Measurements from ENCODE around the gene ONECUT3.
"Not testable (repeated sequence)": the region's sequence is repeated elsewhere in the genome, so short reads cannot be mapped to it uniquely, and the experiment has no call there.

Gene ONECUT3

GRCh38 chr19:1752757-1753728 lies at the start of gene ONECUT3:
ONECUT3 (plus strand) TSS chr19:1753506; CDS start chr19:1753663, 157 bp downstream.
- no peak for DNase-seq (ENCODE audit: low read depth in 3 of 3)

GRCh38 chr19:1704339-1704738 lies 49.0 kb upstream of the ONECUT3 start:
- DNase-seq (ENCODE audit: low read depth in 3 of 3): no peak

GRCh38 chr19:1705367-1705766 lies 47.9 kb upstream of the ONECUT3 start:
- no peak for DNase-seq (ENCODE audit: low read depth in 3 of 3)

- not testable (repeated sequence) for DNase-seq (ENCODE audit: low read depth in 3 of 3)
Observed at GRCh38 chr19:1706646-1707045, 46.7 kb upstream of the ONECUT3 start.

- DNase-seq (ENCODE audit: low read depth in 3 of 3): no peak
Observed at GRCh38 chr19:1707240-1707639, 46.1 kb upstream of the ONECUT3 start.

- no peak for DNase-seq (ENCODE audit: low read depth in 3 of 3)
Observed at GRCh38 chr19:1713170-1713569, 40.1 kb upstream of the ONECUT3 start.

- no peak for DNase-seq (ENCODE audit: low read depth in 3 of 3)
Observed at GRCh38 chr19:1715540-1715939, 37.8 kb upstream of the ONECUT3 start.

- no peak for DNase-seq (ENCODE audit: low read depth in 3 of 3)
Observed at GRCh38 chr19:1717200-1717969, 35.9 kb upstream of the ONECUT3 start.

- no peak for DNase-seq (ENCODE audit: low read depth in 3 of 3)
Observed at GRCh38 chr19:1717970-1718264, 35.4 kb upstream of the ONECUT3 start.

- DNase-seq (ENCODE audit: low read depth in 3 of 3): no peak
Observed at GRCh38 chr19:1718420-1719291, 34.6 kb upstream of the ONECUT3 start.

- DNase-seq (ENCODE audit: low read depth in 3 of 3): no peak
Observed at GRCh38 chr19:1719519-1719918, 33.8 kb upstream of the ONECUT3 start.

GRCh38 chr19:1720237-1720636 lies 33.1 kb upstream of the ONECUT3 start:
- DNase-seq (ENCODE audit: low read depth in 3 of 3): no peak

- DNase-seq (ENCODE audit: low read depth in 3 of 3): peak; percentile 17 to 36 (median 18)
Observed at GRCh38 chr19:1725100-1726064, 27.9 kb upstream of the ONECUT3 start.

GRCh38 chr19:1728816-1729567 lies 24.3 kb upstream of the ONECUT3 start:
- no peak for DNase-seq (ENCODE audit: low read depth in 3 of 3)

GRCh38 chr19:1729568-1729925 lies 23.8 kb upstream of the ONECUT3 start:
- DNase-seq (ENCODE audit: low read depth in 3 of 3): no peak

GRCh38 chr19:1730157-1730556 lies 23.1 kb upstream of the ONECUT3 start:
- no peak for DNase-seq (ENCODE audit: low read depth in 3 of 3)

- DNase-seq (ENCODE audit: low read depth in 3 of 3): no peak
Observed at GRCh38 chr19:1734321-1734966, 18.9 kb upstream of the ONECUT3 start.

- DNase-seq (ENCODE audit: low read depth in 3 of 3): no peak
Observed at GRCh38 chr19:1736280-1736679, 17.0 kb upstream of the ONECUT3 start.

- DNase-seq (ENCODE audit: low read depth in 3 of 3): no peak
Observed at GRCh38 chr19:1736927-1737326, 16.4 kb upstream of the ONECUT3 start.
